LNCaP clone FGC (cell line): ENCODE results near the gene SELE.
A peak's percentile ranks its signal among the peaks of the same experiment; 100 is the strongest.
"Not testable (repeated sequence)": the region's sequence is repeated elsewhere in the genome, so short reads cannot be mapped to it uniquely, and the experiment has no call there.

Experiments
- DNase-seq: peaks from one replicate; pipeline ENCODE4 v3.0.0-alpha.2; 2011; ENCODE audit warnings: low read depth
- H3K4me3 ChIP-seq: 2 replicates; pipeline ENCODE4 v1.5.1; 2011; ENCODE audit warnings: mild to moderate bottlenecking, low read depth, low read length, control low read depth
- CTCF ChIP-seq: IDR thresholded peaks from 2 replicates; pipeline ENCODE4 v1.5.1; 2012; ENCODE audit warnings: mild to moderate bottlenecking; ENCODE audit not compliant: control insufficient read depth, insufficient read depth; ENCODE audit errors: extremely low read depth

SELE gene

GRCh38 chr1:169697755-169698154 is 36.1 kb downstream of the SELE start:
- TF ChIP-seq CTCF, result no peak
- H3K4me3 ChIP-seq, result no peak overlapping the region
- DNase-seq, result no peak

GRCh38 chr1:169696273-169697100 is 37.4 kb downstream of the SELE start:
- H3K4me3 ChIP-seq, result no peak overlapping the region
- no peak for TF ChIP-seq CTCF
- DNase-seq, result no peak

- peak; percentile 53 for TF ChIP-seq CTCF
- DNase-seq, result no peak
- H3K4me3 ChIP-seq, result no peak overlapping the region
Measured at GRCh38 chr1:169694304-169695075, 39.4 kb downstream of the SELE start.

- DNase-seq, result no peak
- no peak for TF ChIP-seq CTCF
- H3K4me3 ChIP-seq, result no peak overlapping the region
Measured at GRCh38 chr1:169692756-169693460, 41.0 kb downstream of the SELE start.

- no peak for DNase-seq
Measured at GRCh38 chr1:169690489-169690888, 43.4 kb downstream of the SELE start.

GRCh38 chr1:169689395-169689794 is 44.5 kb downstream of the SELE start:
- no peak for DNase-seq
- no peak for TF ChIP-seq CTCF

More at GRCh38 chr1:169690489-169690888, 43.4 kb downstream of the SELE start:
- no peak for TF ChIP-seq CTCF
- no peak overlapping the region for H3K4me3 ChIP-seq

GRCh38 chr1:169688377-169688776 is 45.5 kb downstream of the SELE start:
- H3K4me3 ChIP-seq, DNase-seq: not testable (repeated sequence)

More at GRCh38 chr1:169689395-169689794, 44.5 kb downstream of the SELE start:
- no peak overlapping the region for H3K4me3 ChIP-seq
